ENCODE measurements around the gene SMYD3.

The SMYD3 gene

DNA sequence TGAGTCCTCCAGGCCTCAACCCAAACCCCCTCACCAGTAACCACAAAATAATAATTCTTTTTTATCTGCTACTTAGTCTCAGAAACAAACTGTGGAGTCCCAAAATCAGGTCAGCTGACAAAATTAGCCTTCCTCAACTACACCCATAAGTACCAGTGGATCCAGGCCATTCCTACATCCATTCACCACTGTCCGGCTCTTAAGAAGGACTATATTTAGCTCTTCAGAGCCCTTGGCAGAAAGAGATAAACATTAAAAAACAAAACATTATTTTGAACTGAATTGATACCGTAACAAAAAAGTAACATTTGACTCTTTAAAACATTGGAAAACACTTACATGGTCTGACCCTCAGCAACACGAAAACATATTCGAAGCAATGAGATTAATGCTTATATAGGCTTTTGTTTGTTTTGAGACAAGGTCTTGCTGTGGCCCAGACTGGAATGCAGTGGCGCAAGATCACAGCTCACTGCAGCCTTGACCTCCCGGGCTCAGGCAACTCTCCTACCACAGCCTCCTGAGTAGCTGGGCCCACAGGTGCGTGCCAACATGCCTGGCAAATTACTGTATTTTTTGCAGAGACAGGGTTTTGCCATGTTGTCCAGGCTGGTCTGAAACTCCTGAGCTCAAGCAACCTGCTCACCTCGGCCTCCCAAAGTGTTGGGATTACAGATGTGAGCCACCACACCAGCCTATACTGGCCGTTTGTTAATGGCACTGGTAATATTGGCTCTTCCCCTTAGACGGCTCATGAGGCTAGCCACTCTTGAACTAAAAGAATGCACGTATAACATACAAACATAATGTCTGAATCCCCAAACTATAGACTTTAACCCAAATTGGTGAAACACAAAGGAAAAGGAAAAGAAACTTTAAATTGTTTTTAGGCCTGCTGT, 330.7 kb downstream of the SMYD3 start:
- peaks cover 23% of the 10 kb centered on the region for H3K4me1 ChIP-seq (ENCODE audit: insufficient read depth, low read length, poor library complexity, severe bottlenecking)
- no peaks in the 10 kb centered on the region for H3K36me3 ChIP-seq (ENCODE audit: insufficient read depth, low read length)
- H3K9me2 ChIP-seq (replicated peaks; ENCODE audit: low read depth, low read length), result no peaks in the 10 kb centered on the region
- H3F3A ChIP-seq (ENCODE audit: low read depth), result 0 out of 2 replicates have a peak, but pooled peaks cover 1% of the 10 kb centered on the region
- no peak overlapping the region for H3K9ac ChIP-seq (ENCODE audit: low read depth, low read length, poor library complexity, severe bottlenecking)
- no peak overlapping the region for H3K4me2 ChIP-seq (ENCODE audit: low read depth, low read length, poor library complexity, severe bottlenecking)
- H4K20me1 ChIP-seq (ENCODE audit: insufficient read depth, low read length, poor library complexity, severe bottlenecking), result no peaks in the 10 kb centered on the region
- no peak overlapping the region for H2AFZ ChIP-seq (ENCODE audit: low read length)
- H3K9me3 ChIP-seq (ENCODE audit: insufficient read depth, low read depth, low read length), result no peaks in the 10 kb centered on the region
- no peaks in the 10 kb centered on the region for H3K79me2 ChIP-seq (ENCODE audit: insufficient read depth, low read length)
- no peaks in the 10 kb centered on the region for H3K27me3 ChIP-seq (ENCODE audit: insufficient read depth, low read length, poor library complexity, severe bottlenecking)
- TF ChIP-seq EZH2phosphoT487 (IDR thresholded peaks at IDR 0.05; ENCODE audit: borderline replicate concordance), result no peak
- no peak for TF ChIP-seq CTCF (conservative IDR thresholded peaks at IDR 0.05; ENCODE audit: low read length)
- no peak overlapping the region for H3K4me3 ChIP-seq (ENCODE audit: low read length, poor library complexity, severe bottlenecking)

GRCh38 chr1:246170574-246171261, 336.4 kb downstream of the SMYD3 start:
- no peaks in the 10 kb centered on the region for H3K9me3 ChIP-seq (ENCODE audit: insufficient read depth, low read depth, low read length)
- TF ChIP-seq EZH2phosphoT487 (IDR thresholded peaks at IDR 0.05; ENCODE audit: borderline replicate concordance), result no peak
- no peak for TF ChIP-seq CTCF (conservative IDR thresholded peaks at IDR 0.05; ENCODE audit: low read length)
- no peaks in the 10 kb centered on the region for H3K4me1 ChIP-seq (ENCODE audit: insufficient read depth, low read length, poor library complexity, severe bottlenecking)
- no peak overlapping the region for H3K4me3 ChIP-seq (ENCODE audit: low read length, poor library complexity, severe bottlenecking)
- no peaks in the 10 kb centered on the region for H3K79me2 ChIP-seq (ENCODE audit: insufficient read depth, low read length)
- H2AFZ ChIP-seq (ENCODE audit: low read length), result no peak overlapping the region
- no peaks in the 10 kb centered on the region for H3K36me3 ChIP-seq (ENCODE audit: insufficient read depth, low read length)
- H3K4me2 ChIP-seq (ENCODE audit: low read depth, low read length, poor library complexity, severe bottlenecking), result no peak overlapping the region
- no peak overlapping the region for H3K9ac ChIP-seq (ENCODE audit: low read depth, low read length, poor library complexity, severe bottlenecking)
- H3F3A ChIP-seq (ENCODE audit: low read depth), result no peaks in the 10 kb centered on the region
- no peaks in the 10 kb centered on the region for H3K27me3 ChIP-seq (ENCODE audit: insufficient read depth, low read length, poor library complexity, severe bottlenecking)
- H3K9me2 ChIP-seq (replicated peaks; ENCODE audit: low read depth, low read length), result no peaks in the 10 kb centered on the region
- no peaks in the 10 kb centered on the region for H4K20me1 ChIP-seq (ENCODE audit: insufficient read depth, low read length, poor library complexity, severe bottlenecking)

- H3F3A ChIP-seq (ENCODE audit: low read depth), result no peaks in the 10 kb centered on the region
- H3K27me3 ChIP-seq (ENCODE audit: insufficient read depth, low read length, poor library complexity, severe bottlenecking), result no peaks in the 10 kb centered on the region
- no peaks in the 10 kb centered on the region for H3K9me2 ChIP-seq (replicated peaks; ENCODE audit: low read depth, low read length)
- no peaks in the 10 kb centered on the region for H3K79me2 ChIP-seq (ENCODE audit: insufficient read depth, low read length)
- H4K20me1 ChIP-seq (ENCODE audit: insufficient read depth, low read length, poor library complexity, severe bottlenecking), result no peaks in the 10 kb centered on the region
- H3K4me2 ChIP-seq (ENCODE audit: low read depth, low read length, poor library complexity, severe bottlenecking), result no peak overlapping the region
- H2AFZ ChIP-seq (ENCODE audit: low read length), result no peak overlapping the region
- peaks cover 6% of the 10 kb centered on the region for H3K4me1 ChIP-seq (ENCODE audit: insufficient read depth, low read length, poor library complexity, severe bottlenecking)
- H3K9me3 ChIP-seq (ENCODE audit: insufficient read depth, low read depth, low read length), result no peaks in the 10 kb centered on the region
- no peak overlapping the region for H3K9ac ChIP-seq (ENCODE audit: low read depth, low read length, poor library complexity, severe bottlenecking)
- H3K4me3 ChIP-seq (ENCODE audit: low read length, poor library complexity, severe bottlenecking), result no peak overlapping the region
- no peak for TF ChIP-seq EZH2phosphoT487 (IDR thresholded peaks at IDR 0.05; ENCODE audit: borderline replicate concordance)
- no peaks in the 10 kb centered on the region for H3K36me3 ChIP-seq (ENCODE audit: insufficient read depth, low read length)
Observed at GRCh38 chr1:246169486-246169885, 337.6 kb downstream of the SMYD3 start.

Measured in Loucy (cell line).